Endothelial cell (in vitro differentiated cells): ENCODE measurements around the gene HIPK3. TPM values are rescaled to one million over a fixed set of nuclear protein-coding genes. Genes with fewer than 3 reads are reported as not detected.
A peak's percentile ranks its signal among the peaks of the same experiment; 100 is the strongest.

ENCODE experiments used
- DNase-seq: peaks from one replicate; pipeline ENCODE4 v3.0.0; 2021; ENCODE audit warnings: low spot score
- H3K27ac Mint-ChIP-seq: one replicate; pipeline ENCODE4 v1.8.0; 2021; ENCODE audit warnings: mixed read lengths, inconsistent platforms; ENCODE audit not compliant: unreplicated experiment
- H3K27me3 Mint-ChIP-seq: one replicate; pipeline ENCODE4 v1.8.0; 2021; ENCODE audit warnings: mild to moderate bottlenecking, moderate library complexity, mixed read lengths, inconsistent platforms; ENCODE audit not compliant: unreplicated experiment
- H3K36me3 Mint-ChIP-seq: one replicate; pipeline ENCODE4 v1.8.0; 2021; ENCODE audit warnings: mild to moderate bottlenecking, low read depth, mixed read lengths, inconsistent platforms; ENCODE audit not compliant: unreplicated experiment
- H3K4me1 Mint-ChIP-seq: one replicate; pipeline ENCODE4 v1.8.0; 2021; ENCODE audit warnings: mild to moderate bottlenecking, mixed read lengths, inconsistent platforms; ENCODE audit not compliant: unreplicated experiment
- H3K4me3 Mint-ChIP-seq: one replicate; pipeline ENCODE4 v1.8.0; 2021; ENCODE audit warnings: mild to moderate bottlenecking, mixed read lengths, inconsistent platforms; ENCODE audit not compliant: unreplicated experiment
- H3K9me3 Mint-ChIP-seq: one replicate; pipeline ENCODE4 v1.8.0; 2021; ENCODE audit warnings: mixed read lengths, inconsistent platforms; ENCODE audit not compliant: unreplicated experiment
- total RNA-seq: library from RNA; stranded (reverse); fragmentation: NEBNext Ultra II Directional; extraction: Animal tissue kit (Norgen Biotek cat#: 25700); gene quantifications from one replicate; pipeline ENCODE4 v1.2.1, GENCODE V29; 2021; ENCODE audit not compliant: unreplicated experiment
- TF ChIP-seq, protein P1 (sequence below): fragments of 200-600 bp; sonication (generic); IDR thresholded peaks from one replicate; pipeline ENCODE4 v1.5.0; 2021; ENCODE audit warnings: antibody characterized with exemption; ENCODE audit not compliant: unreplicated experiment

Gene HIPK3
- total RNA-seq, 1 donor from 2014 or later = 70.2 TPM

DNA sequence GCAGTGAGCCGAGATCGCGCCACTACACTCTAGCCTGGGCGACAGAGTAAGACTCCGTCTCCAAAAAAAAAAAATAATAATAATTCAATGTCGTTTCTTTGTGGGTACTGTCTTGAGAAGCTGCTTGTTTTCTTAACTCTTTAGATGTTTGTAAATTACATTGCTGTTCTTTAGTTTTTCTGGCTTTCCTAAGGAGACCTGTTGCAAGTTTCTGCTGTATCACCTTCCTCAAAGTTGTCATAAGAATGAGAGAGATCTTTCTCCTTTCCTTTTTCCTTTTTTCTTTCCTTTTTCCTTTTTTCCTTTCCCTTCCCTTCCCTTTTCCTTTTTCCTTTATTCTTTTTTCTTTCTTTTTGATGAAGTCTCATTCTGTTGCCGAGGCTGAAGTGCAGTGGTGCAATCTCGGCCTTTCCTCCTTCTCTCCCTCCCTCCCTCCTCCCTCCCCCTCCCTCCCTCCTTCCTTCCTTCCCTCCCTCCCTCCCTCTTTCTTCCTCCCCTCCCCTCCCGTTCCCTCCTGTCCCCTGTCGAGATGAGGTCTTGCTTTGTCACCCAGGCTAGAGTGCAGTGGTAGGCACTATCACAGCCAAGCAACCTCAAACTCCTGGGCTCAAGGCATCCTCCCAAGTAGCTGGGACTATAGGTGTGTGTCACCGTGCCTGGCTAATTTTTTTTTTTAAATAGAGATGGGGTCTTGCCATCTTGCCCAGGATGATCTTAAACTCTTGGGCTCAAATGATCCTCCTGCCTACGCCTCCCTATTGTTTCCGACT, 15.3 kb downstream of the HIPK3 start:
- Mint-ChIP-seq H3K36me3 (no peaks in the 10 kb centered on the region), H3K9me3 (no peaks in the 10 kb centered on the region), H3K27me3 (no peaks in the 10 kb centered on the region), H3K27ac (peak overlapping the region; percentile 73), H3K4me3 (no peak overlapping the region), H3K4me1 (no peaks in the 10 kb centered on the region)
- TF ChIP-seq, protein P1, sequence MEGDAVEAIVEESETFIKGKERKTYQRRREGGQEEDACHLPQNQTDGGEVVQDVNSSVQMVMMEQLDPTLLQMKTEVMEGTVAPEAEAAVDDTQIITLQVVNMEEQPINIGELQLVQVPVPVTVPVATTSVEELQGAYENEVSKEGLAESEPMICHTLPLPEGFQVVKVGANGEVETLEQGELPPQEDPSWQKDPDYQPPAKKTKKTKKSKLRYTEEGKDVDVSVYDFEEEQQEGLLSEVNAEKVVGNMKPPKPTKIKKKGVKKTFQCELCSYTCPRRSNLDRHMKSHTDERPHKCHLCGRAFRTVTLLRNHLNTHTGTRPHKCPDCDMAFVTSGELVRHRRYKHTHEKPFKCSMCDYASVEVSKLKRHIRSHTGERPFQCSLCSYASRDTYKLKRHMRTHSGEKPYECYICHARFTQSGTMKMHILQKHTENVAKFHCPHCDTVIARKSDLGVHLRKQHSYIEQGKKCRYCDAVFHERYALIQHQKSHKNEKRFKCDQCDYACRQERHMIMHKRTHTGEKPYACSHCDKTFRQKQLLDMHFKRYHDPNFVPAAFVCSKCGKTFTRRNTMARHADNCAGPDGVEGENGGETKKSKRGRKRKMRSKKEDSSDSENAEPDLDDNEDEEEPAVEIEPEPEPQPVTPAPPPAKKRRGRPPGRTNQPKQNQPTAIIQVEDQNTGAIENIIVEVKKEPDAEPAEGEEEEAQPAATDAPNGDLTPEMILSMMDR = no peak
- DNase-seq = no peak

DNA sequence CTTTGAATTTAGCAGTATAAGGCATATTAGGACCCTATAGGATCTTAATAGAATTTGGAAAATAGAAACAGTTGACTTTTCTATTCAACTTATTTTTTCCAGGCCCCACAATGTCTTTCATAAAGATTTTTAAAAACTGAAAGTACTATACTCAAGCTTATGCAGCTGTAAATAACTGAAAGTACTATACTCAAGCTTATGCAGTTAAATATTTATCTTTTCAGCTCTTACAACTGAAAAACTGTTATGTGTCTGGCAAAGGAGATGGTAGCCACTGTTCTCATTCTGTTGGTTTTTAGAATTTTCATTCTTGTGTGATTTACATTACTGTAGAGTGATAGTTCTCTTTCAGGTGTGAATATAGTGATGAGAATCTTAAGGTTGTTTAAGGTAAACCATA, 16.5 kb downstream of the HIPK3 start:
- TF ChIP-seq, protein P1 = no peak
- Mint-ChIP-seq H3K4me1 (no peaks in the 10 kb centered on the region), H3K27me3 (peaks cover 2% of the 10 kb centered on the region), H3K9me3 (no peaks in the 10 kb centered on the region), H3K4me3 (no peak overlapping the region), H3K36me3 (no peaks in the 10 kb centered on the region), H3K27ac (no peak overlapping the region)
- no peak for DNase-seq

DNA sequence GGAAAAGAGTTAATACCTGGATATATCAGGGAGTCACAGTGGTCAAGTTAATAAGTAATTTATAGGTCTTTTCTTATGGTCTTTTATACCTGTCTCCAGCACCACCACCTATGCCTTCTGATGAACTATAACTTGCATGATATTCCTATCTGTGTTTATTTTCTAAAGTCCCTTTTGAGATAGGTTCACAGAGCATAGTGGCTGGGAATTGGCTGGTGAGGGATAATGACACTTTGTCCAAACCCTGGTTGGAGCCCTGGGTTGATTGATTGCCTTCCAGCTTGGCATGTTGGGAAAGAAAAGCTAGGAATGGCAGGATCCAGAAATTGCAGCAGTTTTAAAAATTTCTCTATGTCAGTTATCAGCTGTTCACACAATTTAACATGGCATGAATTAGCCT, 23.2 kb downstream of the HIPK3 start:
- Mint-ChIP-seq H3K4me3 (no peak overlapping the region), H3K27ac (no peak overlapping the region), H3K4me1 (no peaks in the 10 kb centered on the region), H3K27me3 (peaks cover 2% of the 10 kb centered on the region), H3K36me3 (no peaks in the 10 kb centered on the region), H3K9me3 (no peaks in the 10 kb centered on the region)
- DNase-seq = no peak
- TF ChIP-seq, protein P1 = no peak

DNA sequence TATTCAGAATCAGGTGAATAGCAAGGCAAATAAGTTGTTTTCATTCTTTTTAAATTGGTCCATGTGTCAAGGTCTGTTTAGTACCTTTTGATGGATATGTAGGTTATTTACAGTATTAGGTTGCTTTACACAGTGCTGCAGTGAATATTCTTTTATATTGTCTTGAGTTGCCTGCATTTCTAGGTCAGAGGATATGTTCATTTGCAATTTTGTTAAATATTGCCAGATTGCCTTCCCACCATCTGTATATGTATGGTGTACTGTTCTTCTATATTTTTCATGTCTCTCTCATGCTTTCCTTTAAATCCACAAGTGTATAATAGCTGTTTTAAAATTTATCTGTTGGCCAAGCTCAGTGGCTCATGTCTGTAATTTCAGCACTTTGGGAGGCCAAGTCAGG, 24.6 kb downstream of the HIPK3 start:
- H3K36me3 Mint-ChIP-seq = peaks cover 4% of the 10 kb centered on the region
- no peaks in the 10 kb centered on the region for H3K9me3 Mint-ChIP-seq
- DNase-seq = no peak
- no peak overlapping the region for H3K27ac Mint-ChIP-seq
- no peak overlapping the region for H3K4me3 Mint-ChIP-seq
- H3K4me1 Mint-ChIP-seq = no peaks in the 10 kb centered on the region
- H3K27me3 Mint-ChIP-seq = peaks cover 3% of the 10 kb centered on the region
- TF ChIP-seq, protein P1 = no peak

DNA sequence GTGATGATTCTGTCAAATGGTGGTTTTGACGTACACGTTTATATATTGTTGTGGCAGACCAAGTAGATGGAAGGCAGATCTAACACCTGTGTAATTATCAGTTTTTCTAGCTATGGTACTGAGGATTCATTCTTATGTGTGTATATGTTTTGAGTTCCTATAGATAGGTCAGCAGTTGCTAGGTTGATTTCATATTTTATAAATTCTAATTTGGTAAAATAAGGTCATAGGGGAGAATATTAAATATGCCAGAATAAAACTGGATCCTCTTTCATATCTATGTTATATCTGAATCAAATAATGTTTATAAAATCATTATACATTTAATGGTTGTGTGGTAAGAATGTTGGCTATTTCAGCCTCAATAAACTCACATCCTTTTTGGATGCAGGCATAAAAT, 27.6 kb downstream of the HIPK3 start:
- Mint-ChIP-seq H3K4me3 (no peak overlapping the region), H3K4me1 (no peaks in the 10 kb centered on the region), H3K27me3 (peaks cover 2% of the 10 kb centered on the region), H3K36me3 (peaks cover 8% of the 10 kb centered on the region), H3K27ac (no peak overlapping the region), H3K9me3 (no peaks in the 10 kb centered on the region)
- TF ChIP-seq, protein P1 = no peak
- no peak for DNase-seq
